NCI-H345 (cell line): ENCODE results near the gene SLC44A2.
A peak's percentile ranks its signal among the peaks of the same experiment; 100 is the strongest.

Experiments
- DNase-seq: peaks from one replicate; lab custom pipeline; 2025; lab: John Stamatoyannopoulos, UW

The SLC44A2 gene

GRCh38 chr19:10615429-10616023 lies 9.8 kb upstream of the SLC44A2 start:
- DNase-seq = no peak

GRCh38 chr19:10617409-10618121 lies 7.8 kb upstream of the SLC44A2 start:
- no peak for DNase-seq

GRCh38 chr19:10618846-10619245 lies 6.5 kb upstream of the SLC44A2 start:
- no peak for DNase-seq

GRCh38 chr19:10620786-10621185 lies 4.6 kb upstream of the SLC44A2 start:
- no peak for DNase-seq

- no peak for DNase-seq
Observed at GRCh38 chr19:10621966-10622365, 3.4 kb upstream of the SLC44A2 start.

GRCh38 chr19:10624585-10624984 lies 768 bp upstream of the SLC44A2 start:
- no peak for DNase-seq

GRCh38 chr19:10625762-10626138 lies 397 bp downstream of the SLC44A2 start:
- no peak for DNase-seq

- DNase-seq = no peak
Observed at GRCh38 chr19:10631874-10632273, 6.5 kb downstream of the SLC44A2 start.

GRCh38 chr19:10634430-10634829 lies 9.1 kb downstream of the SLC44A2 start:
- DNase-seq = no peak

- DNase-seq = no peak
Observed at GRCh38 chr19:10634963-10635362, 9.6 kb downstream of the SLC44A2 start.

GRCh38 chr19:10636304-10636972 lies 11.1 kb downstream of the SLC44A2 start:
- no peak for DNase-seq

- DNase-seq = no peak
Observed at GRCh38 chr19:10637894-10638293, 12.5 kb downstream of the SLC44A2 start.

GRCh38 chr19:10639836-10640235 lies 14.5 kb downstream of the SLC44A2 start:
- no peak for DNase-seq

GRCh38 chr19:10640361-10640760 lies 15.0 kb downstream of the SLC44A2 start:
- no peak for DNase-seq

- no peak for DNase-seq
Observed at GRCh38 chr19:10641248-10641647, 15.9 kb downstream of the SLC44A2 start.

GRCh38 chr19:10642473-10643171 lies 17.3 kb downstream of the SLC44A2 start:
- DNase-seq = no peak

- no peak for DNase-seq
Observed at GRCh38 chr19:10643172-10643967, 18.0 kb downstream of the SLC44A2 start.

GRCh38 chr19:10643968-10644259 lies 18.6 kb downstream of the SLC44A2 start:
- DNase-seq = no peak

- DNase-seq = peak; percentile 73
Observed at GRCh38 chr19:10644260-10645007, 19.1 kb downstream of the SLC44A2 start.

- no peak for DNase-seq
Observed at GRCh38 chr19:10646456-10647159, 21.3 kb downstream of the SLC44A2 start.

GRCh38 chr19:10648360-10648759 lies 23.0 kb downstream of the SLC44A2 start:
- no peak for DNase-seq
